Colonic mucosa (tissue), 4 donors: ENCODE data around the gene JMJD1C. TPM values are rescaled to one million over a fixed set of nuclear protein-coding genes. Genes with fewer than 3 reads are reported as not detected.

ENCODE experiments used
- DNase-seq: peaks from one replicate; pipeline ENCODE4 v3.0.0-alpha.2; 2020
- H3K27ac ChIP-seq: fragments of 200-600 bp; one replicate; pipeline ENCODE4 v1.8.0; 2021
- H3K27me3 ChIP-seq: fragments of 200-600 bp; one replicate; pipeline ENCODE4 v1.8.0; 2021
- H3K36me3 ChIP-seq: fragments of 200-600 bp; one replicate; pipeline ENCODE4 v1.8.0; 2021
- H3K4me1 ChIP-seq: fragments of 200-600 bp; one replicate; pipeline ENCODE4 v1.8.0; 2021; ENCODE audit warnings: mild to moderate bottlenecking
- H3K4me3 ChIP-seq: fragments of 200-600 bp; one replicate; pipeline ENCODE4 v1.8.0; 2021
- H3K9ac ChIP-seq, 2 donors: one replicate each; pipeline ENCODE4 v1.7.0; 2013; ENCODE audit warnings: control low read depth in 2 of 2, low read depth in 2 of 2, low read length in 2 of 2
- H3K9me3 ChIP-seq: fragments of 200-600 bp; one replicate; pipeline ENCODE4 v1.8.0; 2021
- intact Hi-C: fragments of 100-400 bp; cut with DNase I; formaldehyde crosslinking; loops from one replicate; pipeline ENCODE4 v1.14.1; 2022
- total RNA-seq, 2 donors: library from RNA; stranded (reverse); fragmentation: NEBNext Ultra II Directional in 1 of 2; extraction: Animal tissue kit (Norgen Biotek cat#: 25700) in 1 of 2; gene quantifications; one replicate each; pipeline ENCODE4 v1.2.1, GENCODE V29; 2021
- TF ChIP-seq, protein P1 (sequence below): fragments of 200-600 bp; IDR thresholded peaks from one replicate; pipeline ENCODE4 v1.8.0; 2022; ENCODE audit warnings: antibody characterized with exemption, mild to moderate bottlenecking
- donor health status: healthy.
- donor health status: DM: no; HTN: no; CAD: no.
- donor health status: DM: no; HTN: no; CAD: no.

JMJD1C gene
- total RNA-seq, 2 donors from 2014 or later, result 37.7 to 72.2 TPM

- intact Hi-C loops, result no loop called here
- no peak for DNase-seq
- Histone ChIP-seq H3K9ac (no peak overlapping the region), H3K27me3 (no peaks in the 10 kb centered on the region), H3K4me3 (no peak overlapping the region), H3K36me3 (no peaks in the 10 kb centered on the region), H3K27ac (no peak overlapping the region), H3K4me1 (no peaks in the 10 kb centered on the region), H3K9me3 (no peaks in the 10 kb centered on the region)
- TF ChIP-seq, protein P1, sequence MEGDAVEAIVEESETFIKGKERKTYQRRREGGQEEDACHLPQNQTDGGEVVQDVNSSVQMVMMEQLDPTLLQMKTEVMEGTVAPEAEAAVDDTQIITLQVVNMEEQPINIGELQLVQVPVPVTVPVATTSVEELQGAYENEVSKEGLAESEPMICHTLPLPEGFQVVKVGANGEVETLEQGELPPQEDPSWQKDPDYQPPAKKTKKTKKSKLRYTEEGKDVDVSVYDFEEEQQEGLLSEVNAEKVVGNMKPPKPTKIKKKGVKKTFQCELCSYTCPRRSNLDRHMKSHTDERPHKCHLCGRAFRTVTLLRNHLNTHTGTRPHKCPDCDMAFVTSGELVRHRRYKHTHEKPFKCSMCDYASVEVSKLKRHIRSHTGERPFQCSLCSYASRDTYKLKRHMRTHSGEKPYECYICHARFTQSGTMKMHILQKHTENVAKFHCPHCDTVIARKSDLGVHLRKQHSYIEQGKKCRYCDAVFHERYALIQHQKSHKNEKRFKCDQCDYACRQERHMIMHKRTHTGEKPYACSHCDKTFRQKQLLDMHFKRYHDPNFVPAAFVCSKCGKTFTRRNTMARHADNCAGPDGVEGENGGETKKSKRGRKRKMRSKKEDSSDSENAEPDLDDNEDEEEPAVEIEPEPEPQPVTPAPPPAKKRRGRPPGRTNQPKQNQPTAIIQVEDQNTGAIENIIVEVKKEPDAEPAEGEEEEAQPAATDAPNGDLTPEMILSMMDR, result no peak
Measured at GRCh38 chr10:63247771-63248170, 218.0 kb downstream of the JMJD1C start.

- TF ChIP-seq, protein P1, result no peak
- Histone ChIP-seq H3K27ac (no peak overlapping the region), H3K36me3 (no peaks in the 10 kb centered on the region), H3K4me1 (peaks cover 7% of the 10 kb centered on the region), H3K9ac (no peak overlapping the region), H3K27me3 (no peaks in the 10 kb centered on the region), H3K4me3 (no peak overlapping the region), H3K9me3 (no peaks in the 10 kb centered on the region)
- intact Hi-C loops, result no loop called here
- no peak for DNase-seq
Measured at GRCh38 chr10:63246356-63246755, 219.4 kb downstream of the JMJD1C start.

- no peak overlapping the region for H3K9ac ChIP-seq
- TF ChIP-seq, protein P1, result no peak
Measured at GRCh38 chr10:63241841-63242281, 223.9 kb downstream of the JMJD1C start.

GRCh38 chr10:63240807-63241206 is 225.0 kb downstream of the JMJD1C start:
- no peak for DNase-seq
- H3K36me3 ChIP-seq, result no peaks in the 10 kb centered on the region
- H3K9me3 ChIP-seq, result no peaks in the 10 kb centered on the region
- peaks cover 11% of the 10 kb centered on the region for H3K4me1 ChIP-seq
- TF ChIP-seq, protein P1, result no peak
- H3K27me3 ChIP-seq, result no peaks in the 10 kb centered on the region
- H3K4me3 ChIP-seq, result no peak overlapping the region
- intact Hi-C loops, result loop anchor here (1.0 kb wide), 1 partner anchor 16 kb away; no protein-coding TSS in a partner anchor
- H3K9ac ChIP-seq, result no peak overlapping the region
- no peak overlapping the region for H3K27ac ChIP-seq

More at GRCh38 chr10:63241841-63242281, 223.9 kb downstream of the JMJD1C start:
- Histone ChIP-seq H3K27ac (no peak overlapping the region), H3K36me3 (no peaks in the 10 kb centered on the region), H3K4me3 (no peak overlapping the region), H3K27me3 (no peaks in the 10 kb centered on the region), H3K9me3 (no peaks in the 10 kb centered on the region), H3K4me1 (peaks cover 7% of the 10 kb centered on the region)
- intact Hi-C loops, result loop anchor here (1.0 kb wide), 1 partner anchor 15 kb away; no protein-coding TSS in a partner anchor
- no peak for DNase-seq

- H3K4me3 ChIP-seq, result no peak overlapping the region
- no peak for DNase-seq
- no peak overlapping the region for H3K9ac ChIP-seq
- intact Hi-C loops, result no loop called here
- no peaks in the 10 kb centered on the region for H3K27me3 ChIP-seq
- H3K4me1 ChIP-seq, result peaks cover 11% of the 10 kb centered on the region
- H3K9me3 ChIP-seq, result no peaks in the 10 kb centered on the region
- no peaks in the 10 kb centered on the region for H3K36me3 ChIP-seq
- TF ChIP-seq, protein P1, result no peak
- H3K27ac ChIP-seq, result peak overlapping the region; percentile 6
Measured at GRCh38 chr10:63238501-63238900, 227.3 kb downstream of the JMJD1C start.
